ENCODE measurements around the gene SPPL2A. TPM values are rescaled to one million over a fixed set of nuclear protein-coding genes. Genes with fewer than 3 reads are reported as not detected.

The SPPL2A gene
- total and polyA plus RNA-seq, 9 of the 15 experiments (the other 6 are each of a cell fraction or from before 2014, with no cell fraction given) = 9.8 to 66.1 (median 38.0) TPM

- no peak for TF ChIP-seq PTRF (tag; IDR thresholded peaks at IDR 0.05)
- no peak for TF ChIP-seq IFI16 (CRISPR knock-in tag; IDR thresholded peaks at IDR 0.05)
- TF ChIP-seq ZKSCAN3 (CRISPR knock-in tag; IDR thresholded peaks at IDR 0.05) = no peak
- no peak; the same call in 1 of the 2 replicates for TF ChIP-seq CXXC5 (CRISPR knock-in tag; IDR thresholded peaks at IDR 0.05)
- TF ChIP-seq FOXK2 (conservative IDR thresholded peaks at IDR 0.05 in 1 of 2, IDR thresholded peaks at IDR 0.05 in 1 of 2; ENCODE audit: low read depth in 2 of 2) = no peak
- no peak for TF ChIP-seq THAP7 (CRISPR knock-in tag; IDR thresholded peaks at IDR 0.05)
- TF ChIP-seq ZNF507 (tag; conservative IDR thresholded peaks at IDR 0.05) = no peak
- TF ChIP-seq ILF3 (IDR thresholded peaks at IDR 0.05; ENCODE audit: borderline replicate concordance) = no peak
- no peak for TF ChIP-seq ZNF436 (CRISPR knock-in tag; IDR thresholded peaks at IDR 0.05)
- no peak for TF ChIP-seq GATAD2B (IDR thresholded peaks at IDR 0.05; ENCODE audit: borderline replicate concordance)
- TF ChIP-seq KLF13 (tag; IDR thresholded peaks at IDR 0.05; ENCODE audit: borderline replicate concordance, low read depth) = no peak
- no peak for TF ChIP-seq ARID3B (CRISPR knock-in tag; IDR thresholded peaks at IDR 0.05; ENCODE audit: borderline replicate concordance)
- no peak for TF ChIP-seq FOXO4 (CRISPR knock-in tag; IDR thresholded peaks at IDR 0.05)
- TF ChIP-seq ZNF740 (CRISPR knock-in tag; IDR thresholded peaks at IDR 0.05) = 0 out of 2 replicates have a peak, but pooled peaks have one; percentile 5
- TF ChIP-seq ZNF740 (tag; IDR thresholded peaks at IDR 0.05) = no peak
- no peak for TF ChIP-seq HMG20B (CRISPR knock-in tag; IDR thresholded peaks at IDR 0.05)
- no peak for TF ChIP-seq HNRNPK (IDR thresholded peaks at IDR 0.05; ENCODE audit: low read depth, low read length, poor library complexity, severe bottlenecking)
- TF ChIP-seq MED1 (CRISPR knock-in tag; IDR thresholded peaks at IDR 0.05; ENCODE audit: borderline replicate concordance) = no peak
- no peak for TF ChIP-seq STAT6 (CRISPR knock-in tag; IDR thresholded peaks at IDR 0.05)
- TF ChIP-seq KLF1 (tag; IDR thresholded peaks at IDR 0.05) = no peak
Measured at GRCh38 chr15:50685976-50686468, 79.5 kb downstream of the SPPL2A start (continued).
